Muscle of arm (tissue), 12 donors: Measurements from ENCODE around the gene NPC1. TPM values are rescaled to one million over a fixed set of nuclear protein-coding genes. Genes with fewer than 3 reads are reported as not detected.

ENCODE experiments used
- DNase-seq: peaks from one replicate; pipeline ENCODE4 v3.0.0-alpha.2; 2013
- polyA plus RNA-seq, 12 donors: library from polyadenylated mRNA; unstranded; fragments of 120-200 nt; gene quantifications; one replicate each; pipeline ENCODE4 v1.2.1, GENCODE V29; 2013; ENCODE audit not compliant: insufficient read length in 12 of 12

NPC1 gene
- polyA plus RNA-seq, 12 donors: 17.6 to 31.4 (median 27.0) TPM; not detected in 1

- no peak for DNase-seq
Observed at GRCh38 chr18:23551978-23552377, 34.3 kb downstream of the NPC1 start.

DNA sequence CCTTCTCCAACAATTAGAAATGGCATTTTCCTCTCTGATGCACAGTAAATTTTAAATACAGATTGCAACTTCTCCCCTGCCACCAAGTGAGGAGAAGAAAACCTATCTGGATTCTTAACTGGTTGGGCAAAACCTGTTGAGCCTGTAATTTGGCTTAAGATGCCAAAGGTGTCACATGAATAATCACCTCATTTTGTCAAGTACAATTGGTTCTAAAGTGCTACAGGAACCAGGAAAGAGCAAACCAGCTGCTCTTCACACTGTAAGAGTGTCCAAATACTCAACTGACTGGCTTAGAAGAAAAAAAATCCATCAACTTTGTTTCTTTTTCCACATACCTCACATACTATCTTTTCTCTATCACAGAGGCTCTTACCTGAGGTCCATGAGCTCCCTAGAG is 35.4 kb downstream of the NPC1 start:
- DNase-seq: no peak

DNA sequence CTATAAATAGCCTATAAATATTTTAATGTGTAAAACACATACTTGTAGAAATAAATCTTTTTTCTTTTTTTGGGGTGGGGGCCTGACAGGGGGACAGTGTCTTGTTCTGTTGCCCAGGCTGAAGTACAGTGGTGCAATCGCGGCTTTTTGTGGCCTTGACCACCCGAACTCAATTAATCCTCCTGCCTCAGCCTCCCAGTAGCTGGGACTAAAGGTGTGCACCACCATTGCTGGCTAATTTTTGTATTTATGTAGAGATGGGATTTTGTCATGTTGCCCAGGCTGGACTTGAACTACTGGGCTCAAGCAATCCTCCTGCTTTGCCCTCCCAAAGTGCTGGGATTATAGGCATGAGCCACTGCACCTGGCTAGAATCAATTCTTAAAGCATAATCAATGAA is 37.6 kb downstream of the NPC1 start:
- DNase-seq: no peak

DNA sequence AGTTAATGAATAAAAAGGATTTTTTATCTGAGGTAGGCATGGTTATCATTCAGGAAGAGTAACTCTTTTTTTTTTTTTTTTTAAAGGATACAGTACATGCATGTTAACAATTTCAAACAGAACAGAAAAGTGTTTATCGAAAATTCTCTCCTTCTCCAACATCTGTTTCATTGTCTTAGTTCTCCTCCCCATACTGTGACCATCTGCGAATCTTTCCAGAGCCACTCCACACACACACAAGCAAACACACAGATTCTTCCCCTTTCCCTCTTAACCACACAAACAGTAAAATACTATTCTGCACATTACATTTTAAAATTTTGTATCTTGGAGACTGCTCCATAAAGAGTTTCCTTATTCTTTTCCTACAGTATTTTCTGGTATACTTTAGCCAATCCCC is 38.0 kb downstream of the NPC1 start:
- DNase-seq: no peak

DNA sequence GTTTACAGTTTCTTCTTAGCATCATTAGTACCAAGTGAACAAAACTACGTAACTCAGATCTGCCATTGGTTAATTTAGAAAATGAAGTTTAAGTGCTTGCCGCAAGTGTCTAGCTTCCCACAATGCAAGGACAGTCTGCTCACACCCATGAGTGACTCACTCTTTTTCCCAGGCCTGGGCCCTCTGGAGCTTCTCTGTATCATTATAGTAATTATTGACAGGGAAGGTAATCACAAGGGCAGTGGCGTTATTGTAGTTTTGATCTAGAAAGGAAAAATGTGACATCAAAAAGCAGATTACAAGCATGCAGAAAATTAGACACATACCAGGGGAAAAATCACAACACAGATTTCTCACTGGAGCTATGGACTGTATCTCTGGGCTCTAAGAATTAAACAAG is 38.5 kb downstream of the NPC1 start:
- no peak for DNase-seq

GRCh38 chr18:23547306-23547705 is 39.0 kb downstream of the NPC1 start:
- DNase-seq: no peak

DNA sequence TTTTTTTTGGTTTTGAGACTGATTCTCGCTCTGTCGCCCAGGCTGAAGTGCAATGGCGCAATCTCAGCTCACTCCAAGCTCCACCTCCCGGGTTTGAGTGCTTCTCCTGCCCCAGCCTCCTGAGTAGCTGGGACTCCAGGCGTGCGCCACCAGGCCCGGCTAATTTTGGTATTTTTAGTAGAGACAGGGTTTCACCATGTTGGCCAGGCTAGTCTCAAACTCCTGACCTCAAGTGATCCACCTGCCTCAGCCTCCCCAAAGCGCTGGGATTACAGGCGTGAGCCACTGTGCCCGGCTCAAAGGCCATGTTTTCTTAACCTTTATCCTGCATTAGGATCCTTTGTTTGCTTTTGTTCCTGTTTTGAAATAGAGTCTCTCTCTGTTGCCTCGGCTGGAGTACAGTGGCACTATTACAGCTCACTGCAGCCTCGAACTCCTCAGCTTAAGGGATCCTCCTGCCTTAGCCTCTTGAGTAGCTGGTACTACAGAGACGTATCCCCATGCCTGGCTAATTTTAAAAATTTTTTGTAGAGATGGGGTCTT is 41.0 kb downstream of the NPC1 start:
- DNase-seq: no peak

DNA sequence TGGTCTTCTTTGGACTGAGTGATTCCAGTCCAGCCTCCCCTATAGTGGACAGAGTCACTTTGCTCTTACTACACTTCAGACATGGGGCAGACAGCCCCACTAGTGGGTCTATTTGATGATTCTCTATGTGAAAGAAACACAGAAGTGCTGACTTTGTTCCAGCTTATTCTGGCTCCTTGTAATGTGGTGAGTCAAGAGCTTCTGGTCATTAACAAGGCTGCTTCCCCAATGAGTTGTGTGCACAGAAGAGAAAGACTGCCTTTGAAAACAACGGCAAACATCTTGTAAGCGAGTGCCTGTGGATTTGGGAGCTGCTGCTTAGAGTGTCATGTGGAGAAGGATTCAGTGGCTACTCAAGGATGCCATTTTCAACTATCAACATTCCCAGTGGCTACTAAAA is 43.8 kb downstream of the NPC1 start:
- DNase-seq: no peak

DNA sequence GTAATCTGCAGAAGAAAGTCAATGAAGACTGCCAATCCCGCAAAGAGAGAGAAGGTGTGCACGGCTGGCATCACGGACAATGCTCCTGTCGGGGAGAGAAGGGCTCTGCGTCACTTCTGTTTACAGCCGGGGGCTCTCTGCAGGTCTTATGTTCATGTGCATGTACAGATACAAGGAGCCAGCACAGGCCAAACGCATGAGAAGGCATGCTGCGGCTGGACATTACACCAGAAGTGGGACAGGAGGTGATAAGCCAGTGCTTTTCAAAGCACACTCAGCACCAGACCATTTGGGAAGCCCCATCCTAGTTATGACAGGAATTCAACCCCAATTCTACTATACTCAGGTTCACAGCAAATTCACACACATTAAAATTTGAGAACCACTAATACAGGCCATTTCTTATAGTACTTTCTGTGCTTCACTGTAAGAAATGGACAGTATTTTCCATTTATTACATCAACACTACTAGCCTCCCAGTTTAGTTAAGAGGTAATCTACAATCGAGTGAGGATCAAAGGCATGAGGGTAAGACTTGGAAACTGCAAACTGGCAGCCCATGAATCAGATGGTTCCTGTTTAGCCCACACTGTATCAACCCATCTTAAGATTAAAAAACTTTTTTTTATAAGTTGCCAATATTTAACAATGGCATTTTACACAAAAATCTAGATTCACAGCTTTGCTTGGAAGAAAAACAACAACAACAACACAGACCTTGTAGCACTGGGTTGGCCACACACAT is 44.8 kb downstream of the NPC1 start:
- DNase-seq: no peak

GRCh38 chr18:23540867-23541266 is 45.4 kb downstream of the NPC1 start:
- no peak for DNase-seq

DNA sequence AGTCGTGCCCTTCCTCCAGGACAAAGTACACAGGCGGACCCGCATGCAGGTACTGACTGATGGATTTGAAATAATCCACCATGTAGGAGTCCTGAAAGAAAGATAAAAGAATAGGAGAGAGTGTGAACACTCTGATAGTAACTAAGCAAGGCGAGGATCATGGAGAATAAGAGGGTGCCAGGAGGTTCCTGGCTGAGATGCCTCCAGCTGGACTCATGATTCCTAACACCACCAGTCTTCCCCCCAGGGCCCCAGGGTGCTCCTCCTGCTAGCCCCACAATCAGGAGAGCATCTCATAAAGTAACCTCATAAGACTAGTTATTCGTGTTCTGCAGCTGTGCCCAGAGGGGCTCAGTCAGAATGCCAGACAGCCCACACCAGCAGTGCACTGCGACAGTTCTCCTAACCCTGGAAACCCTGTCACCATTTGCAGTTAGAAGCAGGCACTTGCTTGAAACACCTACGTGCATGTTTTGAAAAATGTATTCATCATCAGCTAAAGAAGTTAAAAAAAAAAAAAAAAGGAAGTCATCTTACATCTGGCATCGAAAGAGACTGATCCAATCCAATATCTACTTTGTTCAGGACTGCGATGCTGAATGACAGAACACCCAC is 46.3 kb downstream of the NPC1 start:
- no peak for DNase-seq

GRCh38 chr18:23539296-23539695 is 47.0 kb downstream of the NPC1 start:
- no peak for DNase-seq

GRCh38 chr18:23538870-23539269 is 47.4 kb downstream of the NPC1 start:
- no peak for DNase-seq

- no peak for DNase-seq
Observed at GRCh38 chr18:23538001-23538400, 48.3 kb downstream of the NPC1 start.

DNA sequence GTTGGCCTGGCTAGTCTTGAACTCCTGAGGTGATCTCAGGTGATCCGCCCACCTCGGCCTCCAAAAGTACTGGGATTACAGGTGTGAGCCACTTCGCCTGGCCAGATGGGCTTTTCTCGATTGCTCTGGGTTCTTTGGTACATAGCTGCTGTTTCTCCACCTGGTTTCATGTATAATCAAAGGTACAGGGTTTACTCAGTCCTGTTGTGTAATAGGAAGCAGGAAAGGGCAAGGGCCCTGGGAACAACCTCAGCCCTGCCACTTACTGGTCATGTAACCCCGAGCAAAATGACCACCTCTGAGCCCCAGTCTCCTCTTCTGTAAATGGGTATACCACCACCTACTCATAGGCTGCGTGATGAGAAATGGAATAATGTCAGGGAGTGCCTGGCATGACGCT is 49.0 kb downstream of the NPC1 start:
- no peak for DNase-seq

DNA sequence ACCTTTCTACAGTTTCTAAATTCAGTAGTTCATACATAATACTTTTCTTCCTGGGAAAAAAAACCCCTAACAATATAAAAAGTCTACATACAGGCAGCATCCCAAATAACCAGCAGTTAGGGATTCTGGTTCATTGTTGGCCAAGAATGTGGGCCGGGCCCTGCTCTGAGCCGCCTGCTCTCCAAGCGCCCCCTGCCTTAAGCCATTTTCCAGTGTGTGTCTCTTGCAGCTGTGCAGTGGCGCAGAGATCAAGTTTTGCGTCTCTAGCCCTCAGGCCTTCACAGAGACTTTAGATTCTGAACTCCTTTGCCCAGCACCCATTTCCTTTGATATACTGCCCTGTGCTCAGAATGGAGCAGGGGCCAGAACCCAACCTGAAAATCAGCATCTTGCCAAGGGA is 50.1 kb downstream of the NPC1 start:
- DNase-seq: no peak

- no peak for DNase-seq
Observed at GRCh38 chr18:23534276-23534675, 52.0 kb downstream of the NPC1 start.

DNA sequence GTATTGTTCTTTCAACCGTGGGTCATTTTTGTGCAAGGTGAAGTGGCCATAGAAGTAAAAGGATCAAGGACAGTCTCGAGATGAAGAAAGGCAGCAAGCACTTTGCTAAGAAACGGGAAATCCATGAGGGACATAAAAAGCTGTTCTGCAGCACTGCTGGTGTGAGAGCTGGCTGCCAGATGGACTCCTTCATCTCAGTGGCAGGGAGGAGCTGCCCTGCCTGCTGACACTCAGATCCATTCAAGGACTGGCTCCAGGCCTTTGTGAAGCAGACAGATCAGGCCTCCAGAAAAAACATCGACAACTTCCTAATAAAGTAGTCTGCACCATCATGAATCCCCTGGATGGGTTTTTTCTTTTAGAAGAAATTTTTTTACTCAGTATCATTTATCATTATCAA is 53.5 kb downstream of the NPC1 start:
- no peak for DNase-seq

- DNase-seq: no peak
Observed at GRCh38 chr18:23531912-23532311, 54.4 kb downstream of the NPC1 start.

GRCh38 chr18:23530195-23530594 is 56.1 kb downstream of the NPC1 start:
- no peak for DNase-seq

DNA sequence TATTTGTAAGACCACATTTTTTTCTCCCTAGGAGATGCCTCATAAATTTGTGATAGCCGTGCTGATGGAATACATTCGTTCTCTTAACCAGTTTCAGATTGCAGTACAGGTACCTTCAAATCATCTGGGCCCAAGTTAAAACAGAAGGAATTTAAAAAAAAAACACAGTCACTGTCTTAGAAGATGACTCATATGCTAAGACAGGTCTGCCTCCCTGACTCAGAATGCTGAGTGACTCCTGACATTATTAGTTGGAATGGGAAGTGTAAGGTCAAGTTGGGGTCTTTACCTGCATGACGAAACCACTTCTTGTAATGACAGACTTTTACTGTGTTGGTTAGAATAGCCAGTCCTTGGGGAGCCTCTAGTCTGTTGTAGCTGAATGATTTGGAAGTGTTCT is 56.7 kb downstream of the NPC1 start:
- no peak for DNase-seq

GRCh38 chr18:23528580-23529472 is 57.5 kb downstream of the NPC1 start:
- DNase-seq: no peak
